WERI-Rb-1 (cell line): ENCODE data around the gene HOXC5.
A peak's percentile ranks its signal among the peaks of the same experiment; 100 is the strongest.

Experiments
- DNase-seq: peaks from one replicate; pipeline ENCODE4 v3.0.0-alpha.2; 2020
- H3K27ac ChIP-seq: fragments of 250-450 bp; sonication (Bioruptor Pico); 2 replicates; pipeline ENCODE4 v1.5.1; 2020; ENCODE audit warnings: mild to moderate bottlenecking, moderate library complexity
- H3K27me3 ChIP-seq: fragments of 250-450 bp; sonication (Bioruptor Pico); 2 replicates; pipeline ENCODE4 v1.5.1; 2021; ENCODE audit warnings: mild to moderate bottlenecking, low read depth, moderate library complexity; ENCODE audit not compliant: insufficient read depth, severe bottlenecking
- H3K36me3 ChIP-seq: fragments of 250-450 bp; sonication (Bioruptor Pico); 2 replicates; pipeline ENCODE4 v1.5.1; 2020; ENCODE audit warnings: mild to moderate bottlenecking, moderate library complexity
- H3K4me3 ChIP-seq: 2 replicates; pipeline ENCODE4 v1.5.1; 2011; ENCODE audit warnings: low read depth, mild to moderate bottlenecking, control low read depth, low read length
- H3K9me3 ChIP-seq: fragments of 250-450 bp; sonication (Bioruptor Pico); 2 replicates; pipeline ENCODE4 v1.5.1; 2021; ENCODE audit warnings: mild to moderate bottlenecking, moderate library complexity; ENCODE audit not compliant: severe bottlenecking
- CTCF ChIP-seq: IDR thresholded peaks from 2 replicates; pipeline ENCODE4 v1.5.1; 2011; ENCODE audit warnings: low read depth, mild to moderate bottlenecking, control low read depth, inconsistent platforms, low read length

HOXC5 gene

GRCh38 chr12:54033106-54033979 lies 493 bp downstream of the HOXC5 start:
- Histone ChIP-seq H3K9me3 (no peaks in the 10 kb centered on the region), H3K27ac (peak overlapping the region; percentile 64), H3K36me3 (no peaks in the 10 kb centered on the region; the same call in 1 of the 2 replicates), H3K4me3 (peak overlapping the region; percentile 37), H3K27me3 (no peaks in the 10 kb centered on the region)
- DNase-seq, result no peak
- no peak for TF ChIP-seq CTCF

GRCh38 chr12:54033980-54034784 lies 1.3 kb downstream of the HOXC5 start:
- Histone ChIP-seq H3K36me3 (no peaks in the 10 kb centered on the region; the same call in 1 of the 2 replicates), H3K4me3 (peak overlapping the region; percentile 37), H3K27me3 (no peaks in the 10 kb centered on the region), H3K9me3 (no peaks in the 10 kb centered on the region), H3K27ac (peak overlapping the region; percentile 64)
- DNase-seq, result no peak
- no peak for TF ChIP-seq CTCF

- TF ChIP-seq CTCF, result no peak
- no peak for DNase-seq
- Histone ChIP-seq H3K9me3 (no peaks in the 10 kb centered on the region), H3K4me3 (no peak overlapping the region), H3K27me3 (no peaks in the 10 kb centered on the region), H3K27ac (peak overlapping the region; percentile 90; the same call in 1 of the 2 replicates), H3K36me3 (no peaks in the 10 kb centered on the region; the same call in 1 of the 2 replicates)
Observed at GRCh38 chr12:54034785-54035310, 2.0 kb downstream of the HOXC5 start.

- Histone ChIP-seq H3K36me3 (no peaks in the 10 kb centered on the region), H3K27me3 (no peaks in the 10 kb centered on the region), H3K4me3 (no peak overlapping the region), H3K27ac (peak overlapping the region; percentile 90), H3K9me3 (no peaks in the 10 kb centered on the region)
- DNase-seq, result no peak
- no peak for TF ChIP-seq CTCF
Observed at GRCh38 chr12:54035568-54036264, 2.9 kb downstream of the HOXC5 start.

- TF ChIP-seq CTCF, result no peak
- peak overlapping the region; percentile 90 for H3K27ac ChIP-seq
- H3K27me3 ChIP-seq, result no peaks in the 10 kb centered on the region
- H3K36me3 ChIP-seq, result no peaks in the 10 kb centered on the region
- no peaks in the 10 kb centered on the region for H3K9me3 ChIP-seq
- peak; percentile 59 for DNase-seq
- no peak overlapping the region for H3K4me3 ChIP-seq
Observed at GRCh38 chr12:54036620-54037359, 3.9 kb downstream of the HOXC5 start.
